ENCODE data around the gene SMG5. TPM values are rescaled to one million over a fixed set of nuclear protein-coding genes. Genes with fewer than 3 reads are reported as not detected.
A peak's percentile ranks its signal among the peaks of the same experiment; 100 is the strongest.

SMG5 gene
- total and polyA plus RNA-seq, 2 experiments from 2014 or later: 25.9 to 118 TPM

GRCh38 chr1:156320560-156320959 is 37.9 kb upstream of the SMG5 start (continued):
- TF ChIP-seq, protein P1, sequence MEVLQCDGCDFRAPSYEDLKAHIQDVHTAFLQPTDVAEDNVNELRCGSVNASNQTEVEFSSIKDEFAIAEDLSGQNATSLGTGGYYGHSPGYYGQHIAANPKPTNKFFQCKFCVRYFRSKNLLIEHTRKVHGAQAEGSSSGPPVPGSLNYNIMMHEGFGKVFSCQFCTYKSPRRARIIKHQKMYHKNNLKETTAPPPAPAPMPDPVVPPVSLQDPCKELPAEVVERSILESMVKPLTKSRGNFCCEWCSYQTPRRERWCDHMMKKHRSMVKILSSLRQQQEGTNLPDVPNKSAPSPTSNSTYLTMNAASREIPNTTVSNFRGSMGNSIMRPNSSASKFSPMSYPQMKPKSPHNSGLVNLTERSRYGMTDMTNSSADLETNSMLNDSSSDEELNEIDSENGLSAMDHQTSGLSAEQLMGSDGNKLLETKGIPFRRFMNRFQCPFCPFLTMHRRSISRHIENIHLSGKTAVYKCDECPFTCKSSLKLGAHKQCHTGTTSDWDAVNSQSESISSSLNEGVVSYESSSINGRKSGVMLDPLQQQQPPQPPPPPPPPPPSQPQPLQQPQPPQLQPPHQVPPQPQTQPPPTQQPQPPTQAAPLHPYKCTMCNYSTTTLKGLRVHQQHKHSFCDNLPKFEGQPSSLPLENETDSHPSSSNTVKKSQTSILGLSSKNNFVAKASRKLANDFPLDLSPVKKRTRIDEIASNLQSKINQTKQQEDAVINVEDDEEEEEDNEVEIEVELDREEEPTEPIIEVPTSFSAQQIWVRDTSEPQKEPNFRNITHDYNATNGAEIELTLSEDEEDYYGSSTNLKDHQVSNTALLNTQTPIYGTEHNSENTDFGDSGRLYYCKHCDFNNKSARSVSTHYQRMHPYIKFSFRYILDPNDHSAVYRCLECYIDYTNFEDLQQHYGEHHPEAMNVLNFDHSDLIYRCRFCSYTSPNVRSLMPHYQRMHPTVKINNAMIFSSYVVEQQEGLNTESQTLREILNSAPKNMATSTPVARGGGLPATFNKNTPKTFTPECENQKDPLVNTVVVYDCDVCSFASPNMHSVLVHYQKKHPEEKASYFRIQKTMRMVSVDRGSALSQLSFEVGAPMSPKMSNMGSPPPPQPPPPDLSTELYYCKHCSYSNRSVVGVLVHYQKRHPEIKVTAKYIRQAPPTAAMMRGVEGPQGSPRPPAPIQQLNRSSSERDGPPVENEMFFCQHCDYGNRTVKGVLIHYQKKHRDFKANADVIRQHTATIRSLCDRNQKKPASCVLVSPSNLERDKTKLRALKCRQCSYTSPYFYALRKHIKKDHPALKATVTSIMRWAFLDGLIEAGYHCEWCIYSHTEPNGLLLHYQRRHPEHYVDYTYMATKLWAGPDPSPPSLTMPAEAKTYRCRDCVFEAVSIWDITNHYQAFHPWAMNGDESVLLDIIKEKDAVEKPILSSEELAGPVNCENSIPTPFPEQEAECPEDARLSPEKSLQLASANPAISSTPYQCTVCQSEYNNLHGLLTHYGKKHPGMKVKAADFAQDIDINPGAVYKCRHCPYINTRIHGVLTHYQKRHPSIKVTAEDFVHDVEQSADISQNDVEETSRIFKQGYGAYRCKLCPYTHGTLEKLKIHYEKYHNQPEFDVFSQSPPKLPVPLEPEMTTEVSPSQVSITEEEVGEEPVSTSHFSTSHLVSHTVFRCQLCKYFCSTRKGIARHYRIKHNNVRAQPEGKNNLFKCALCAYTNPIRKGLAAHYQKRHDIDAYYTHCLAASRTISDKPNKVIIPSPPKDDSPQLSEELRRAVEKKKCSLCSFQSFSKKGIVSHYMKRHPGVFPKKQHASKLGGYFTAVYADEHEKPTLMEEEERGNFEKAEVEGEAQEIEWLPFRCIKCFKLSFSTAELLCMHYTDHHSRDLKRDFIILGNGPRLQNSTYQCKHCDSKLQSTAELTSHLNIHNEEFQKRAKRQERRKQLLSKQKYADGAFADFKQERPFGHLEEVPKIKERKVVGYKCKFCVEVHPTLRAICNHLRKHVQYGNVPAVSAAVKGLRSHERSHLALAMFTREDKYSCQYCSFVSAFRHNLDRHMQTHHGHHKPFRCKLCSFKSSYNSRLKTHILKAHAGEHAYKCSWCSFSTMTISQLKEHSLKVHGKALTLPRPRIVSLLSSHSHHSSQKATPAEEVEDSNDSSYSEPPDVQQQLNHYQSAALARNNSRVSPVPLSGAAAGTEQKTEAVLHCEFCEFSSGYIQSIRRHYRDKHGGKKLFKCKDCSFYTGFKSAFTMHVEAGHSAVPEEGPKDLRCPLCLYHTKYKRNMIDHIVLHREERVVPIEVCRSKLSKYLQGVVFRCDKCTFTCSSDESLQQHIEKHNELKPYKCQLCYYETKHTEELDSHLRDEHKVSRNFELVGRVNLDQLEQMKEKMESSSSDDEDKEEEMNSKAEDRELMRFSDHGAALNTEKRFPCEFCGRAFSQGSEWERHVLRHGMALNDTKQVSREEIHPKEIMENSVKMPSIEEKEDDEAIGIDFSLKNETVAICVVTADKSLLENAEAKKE (CRISPR knock-in tag; IDR thresholded peaks at IDR 0.05): no peak
- TF ChIP-seq POLR2AphosphoS5 (IDR thresholded peaks at IDR 0.05; ENCODE audit: low read depth) (no peak), JUNB (IDR thresholded peaks at IDR 0.05; ENCODE audit: unreplicated experiment) (no peak), NANOG (IDR thresholded peaks at IDR 0.05; ENCODE audit: borderline replicate concordance) (no peak), EZH2phosphoT487 (IDR thresholded peaks at IDR 0.05; ENCODE audit: unreplicated experiment) (no peak), EZH2 (IDR thresholded peaks at IDR 0.05; ENCODE audit: low read depth, unreplicated experiment) (no peak)
- TF ChIP-seq, protein P2, sequence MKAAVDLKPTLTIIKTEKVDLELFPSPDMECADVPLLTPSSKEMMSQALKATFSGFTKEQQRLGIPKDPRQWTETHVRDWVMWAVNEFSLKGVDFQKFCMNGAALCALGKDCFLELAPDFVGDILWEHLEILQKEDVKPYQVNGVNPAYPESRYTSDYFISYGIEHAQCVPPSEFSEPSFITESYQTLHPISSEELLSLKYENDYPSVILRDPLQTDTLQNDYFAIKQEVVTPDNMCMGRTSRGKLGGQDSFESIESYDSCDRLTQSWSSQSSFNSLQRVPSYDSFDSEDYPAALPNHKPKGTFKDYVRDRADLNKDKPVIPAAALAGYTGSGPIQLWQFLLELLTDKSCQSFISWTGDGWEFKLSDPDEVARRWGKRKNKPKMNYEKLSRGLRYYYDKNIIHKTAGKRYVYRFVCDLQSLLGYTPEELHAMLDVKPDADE (IDR thresholded peaks at IDR 0.05): no peak

- no peak for ATAC-seq
- TF ChIP-seq, protein P1 (CRISPR knock-in tag; IDR thresholded peaks at IDR 0.05): no peak
- TF ChIP-seq JUNB (IDR thresholded peaks at IDR 0.05; ENCODE audit: unreplicated experiment) (no peak), NANOG (IDR thresholded peaks at IDR 0.05; ENCODE audit: borderline replicate concordance) (no peak), EZH2phosphoT487 (IDR thresholded peaks at IDR 0.05; ENCODE audit: unreplicated experiment) (no peak)
Measured at GRCh38 chr1:156319664-156320063, 37.0 kb upstream of the SMG5 start.

More at GRCh38 chr1:156319664-156320063, 37.0 kb upstream of the SMG5 start:
- Histone ChIP-seq H3K36me3 (ENCODE audit: insufficient read depth) (peaks cover 93% of the 10 kb centered on the region), H3K27me3 (ENCODE audit: insufficient read depth) (no peaks in the 10 kb centered on the region), H3K9me2 (ENCODE audit: insufficient read depth) (no peaks in the 10 kb centered on the region), H3K27ac (ENCODE audit: low read depth) (no peak overlapping the region), H3K4me2 (no peak overlapping the region), H3K79me2 (replicated peaks; ENCODE audit: insufficient read depth) (peaks cover 5% of the 10 kb centered on the region), H3K4me1 (ENCODE audit: insufficient read depth) (no peaks in the 10 kb centered on the region), H2AFZ (no peak overlapping the region), H4K20me1 (replicated peaks; ENCODE audit: insufficient read depth) (peaks cover 44% of the 10 kb centered on the region), H3F3A (replicated peaks; ENCODE audit: low read depth) (peaks cover 56% of the 10 kb centered on the region), H3K4me3 (no peak overlapping the region)
- H3K9me3 Mint-ChIP-seq: no peaks in the 10 kb centered on the region
- peaks cover 98% of the 10 kb centered on the region for H3K36me3 Mint-ChIP-seq (ENCODE audit: low read depth)
- H3K27ac Mint-ChIP-seq: no peak overlapping the region
- DNase-seq (ENCODE audit: low spot score): peak; percentile 45
- H3K4me1 Mint-ChIP-seq: no peaks in the 10 kb centered on the region
- no peak overlapping the region for H3K4me3 Mint-ChIP-seq
- H3K27me3 Mint-ChIP-seq (ENCODE audit: insufficient read depth, low read depth, poor library complexity): peaks cover 1% of the 10 kb centered on the region

Data from GM23338 (cell line).